Activated CD4-positive, CD25-positive, alpha-beta regulatory T cell treated with anti-CD3 and anti-CD28 coated beads, Interleukin-2, amount 50 U/mL, for 16 hours (primary cell): ENCODE data around the gene SIAH3.
"Not testable (repeated sequence)": the region's sequence is repeated elsewhere in the genome, so short reads cannot be mapped to it uniquely, and the experiment has no call there.

Experiments
- DNase-seq: peaks from one replicate; pipeline ENCODE4 v3.0.0-alpha.2; 2020; ENCODE audit warnings: low read depth, low spot score

The SIAH3 gene

GRCh38 chr13:45783346-45784043 is 68.1 kb downstream of the SIAH3 start:
- no peak for DNase-seq

GRCh38 chr13:45782327-45783045 is 69.1 kb downstream of the SIAH3 start:
- DNase-seq: no peak

- no peak for DNase-seq
Measured at GRCh38 chr13:45781553-45782326, 69.8 kb downstream of the SIAH3 start.

- DNase-seq: no peak
Measured at GRCh38 chr13:45779901-45780300, 71.7 kb downstream of the SIAH3 start.

GRCh38 chr13:45778882-45779281 is 72.7 kb downstream of the SIAH3 start:
- DNase-seq: no peak

GRCh38 chr13:45776748-45777147 is 74.8 kb downstream of the SIAH3 start:
- DNase-seq: no peak

GRCh38 chr13:45775401-45775963 is 76.1 kb downstream of the SIAH3 start:
- DNase-seq: no peak

GRCh38 chr13:45773944-45774343 is 77.6 kb downstream of the SIAH3 start:
- no peak for DNase-seq

GRCh38 chr13:45773236-45773635 is 78.3 kb downstream of the SIAH3 start:
- DNase-seq: no peak

- DNase-seq: no peak
Measured at GRCh38 chr13:45770886-45771285, 80.7 kb downstream of the SIAH3 start.

- DNase-seq: no peak
Measured at GRCh38 chr13:45768656-45769479, 82.7 kb downstream of the SIAH3 start.

GRCh38 chr13:45765464-45765863 is 86.1 kb downstream of the SIAH3 start:
- no peak for DNase-seq

GRCh38 chr13:45763419-45763818 is 88.1 kb downstream of the SIAH3 start:
- DNase-seq: no peak

- DNase-seq: not testable (repeated sequence)
Measured at GRCh38 chr13:45757589-45757988, 94.0 kb downstream of the SIAH3 start.

- not testable (repeated sequence) for DNase-seq
Measured at GRCh38 chr13:45756498-45756897, 95.1 kb downstream of the SIAH3 start.

GRCh38 chr13:45752510-45752909 is 99.0 kb downstream of the SIAH3 start:
- no peak for DNase-seq

- no peak for DNase-seq
Measured at GRCh38 chr13:45751885-45752284, 99.7 kb downstream of the SIAH3 start.

- no peak for DNase-seq
Measured at GRCh38 chr13:45750566-45750965, 101.0 kb downstream of the SIAH3 start.

GRCh38 chr13:45748941-45749759 is 102.4 kb downstream of the SIAH3 start:
- no peak for DNase-seq

- no peak for DNase-seq
Measured at GRCh38 chr13:45747071-45747470, 104.5 kb downstream of the SIAH3 start.
